HepG2 (cell line): Measurements from ENCODE around the gene DLG5.

Experiments used
- FOXK2 ChIP-seq: fragments of 450-650 bp; IDR thresholded peaks from 2 replicates; pipeline ENCODE4 v1.6.1; 2016
- NR2F1 ChIP-seq, 2 experiments: fragments of 450-650 bp in 1 of 2; formaldehyde crosslinking in 1 of 2; IDR thresholded peaks; 2 replicates each; pipeline versions ENCODE4 v1.5.0 to v1.6.1; 2016 to 2020; ENCODE audit warnings: mild to moderate bottlenecking in 1 of 2, missing compliant biosample characterization in 1 of 2, missing genetic modification reagents in 1 of 2, moderate library complexity in 1 of 2
- POLR2A ChIP-seq, 2 experiments: IDR thresholded peaks; 2 replicates each; pipeline ENCODE4 v1.6.1; 2011; ENCODE audit warnings: low read depth in 2 of 2, low read length in 2 of 2, mild to moderate bottlenecking in 1 of 2, moderate library complexity in 1 of 2; ENCODE audit not compliant: insufficient read depth in 1 of 2
- ZBTB21 ChIP-seq: sonication (generic); formaldehyde crosslinking; IDR thresholded peaks from 2 replicates; pipeline ENCODE4 v1.4.0; 2020; ENCODE audit warnings: missing genetic modification reagents
- ZFP90 ChIP-seq: sonication (generic); formaldehyde crosslinking; IDR thresholded peaks from 2 replicates; pipeline ENCODE4 v1.8.0; 2022; ENCODE audit warnings: missing genetic modification reagents, mild to moderate bottlenecking, inconsistent platforms, borderline replicate concordance
- ZNF839 ChIP-seq: sonication (generic); formaldehyde crosslinking; IDR thresholded peaks from 2 replicates; pipeline ENCODE4 v1.4.0; 2020; ENCODE audit warnings: missing genetic modification reagents, mild to moderate bottlenecking, borderline replicate concordance

DNA sequence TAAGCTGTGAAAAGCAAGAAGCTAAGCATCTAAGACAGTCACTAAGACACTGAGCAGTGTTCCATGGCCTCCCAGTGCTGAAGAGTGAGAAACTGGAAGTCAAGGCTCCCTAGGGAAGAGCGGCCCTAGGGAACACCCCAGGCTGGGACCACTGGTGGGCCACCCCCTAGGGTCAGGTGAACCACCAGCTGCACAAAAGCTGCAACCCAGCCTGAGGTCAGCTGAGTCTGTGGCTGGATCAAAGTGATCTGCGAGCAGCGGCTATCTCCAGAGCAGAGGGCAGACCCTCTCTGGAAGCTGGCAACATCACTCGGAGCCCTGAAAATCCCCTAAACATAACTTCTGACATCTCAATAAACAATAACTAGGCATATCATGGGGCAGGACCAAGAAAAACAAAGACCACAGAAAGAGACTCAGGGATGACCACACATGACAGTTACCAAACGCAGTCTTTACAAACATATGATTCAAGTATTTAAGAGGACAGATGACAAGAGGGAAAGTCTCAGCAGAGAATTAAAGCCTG is 125.8 kb downstream of the DLG5 start:
- no peak for TF ChIP-seq ZNF839
- TF ChIP-seq NR2F1 (CRISPR knock-in tag; IDR thresholded peaks at IDR 0.05), result no peak
- TF ChIP-seq ZBTB21, result no peak
- TF ChIP-seq FOXK2, result no peak
- TF ChIP-seq ZFP90 (CRISPR knock-in tag), result no peak
- TF ChIP-seq POLR2A (IDR thresholded peaks at IDR 0.05; ENCODE audit: insufficient read depth in 1 of 2, low read depth in 2 of 2, low read length in 2 of 2), result no peak
